SH-SY5Y (cell line): ENCODE results near the gene COL25A1.

Source experiments
- GATA2 ChIP-seq: IDR thresholded peaks from 2 replicates; pipeline ENCODE4 v1.6.1; 2011; ENCODE audit warnings: mild to moderate bottlenecking, low read depth, low read length
- GATA3 ChIP-seq: IDR thresholded peaks from 2 replicates; pipeline ENCODE4 v1.6.1; 2011; ENCODE audit warnings: low read depth, mild to moderate bottlenecking, low read length, moderate library complexity

DNA sequence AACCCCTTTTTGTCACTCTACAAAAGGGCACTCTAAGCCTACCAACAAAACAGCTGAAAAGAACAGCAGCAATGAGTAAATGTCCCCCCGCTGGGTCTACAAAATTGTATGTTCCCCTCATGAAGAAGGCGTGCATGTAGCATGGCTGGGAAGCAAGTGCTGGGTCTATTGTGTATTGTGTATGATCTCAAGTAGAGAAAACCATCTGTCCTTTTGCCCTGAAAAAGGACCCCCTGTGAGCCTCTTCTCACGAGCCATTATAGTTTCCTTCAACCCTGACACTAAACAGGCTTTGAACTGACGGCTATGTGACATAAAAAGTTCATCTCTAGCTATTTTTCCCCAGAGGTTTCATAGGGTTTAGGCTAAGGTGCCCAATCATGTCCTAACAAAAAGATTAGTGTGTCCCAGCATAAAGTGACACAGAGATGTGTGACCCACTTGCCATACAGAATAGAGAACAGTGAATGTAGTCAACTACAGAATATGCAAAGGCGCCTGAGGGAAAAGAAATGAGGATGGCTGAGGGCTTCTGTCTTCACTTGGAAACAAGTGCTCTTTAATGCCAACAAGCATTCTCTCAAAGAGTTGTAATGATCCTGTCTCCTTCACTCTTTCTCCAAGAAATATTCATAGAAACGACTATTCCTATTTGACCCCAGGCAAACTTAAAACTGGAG is 27.3 kb downstream of the COL25A1 start:
- TF ChIP-seq GATA2 (no peak), GATA3 (no peak)
